ENCODE results near the gene NEK1.

Gene NEK1

GRCh38 chr4:169400832-169401231 is 211.6 kb downstream of the NEK1 start:
- Histone ChIP-seq H3K27me3 (ENCODE audit: control insufficient read depth, insufficient read depth, low read length) (no peaks in the 10 kb centered on the region), H3K36me3 (ENCODE audit: control insufficient read depth, insufficient read depth, low read length) (no peaks in the 10 kb centered on the region), H3K9me3 (ENCODE audit: control insufficient read depth, insufficient read depth, low read length) (no peaks in the 10 kb centered on the region), H3K27ac (ENCODE audit: low read length) (no peak overlapping the region), H3K4me1 (ENCODE audit: control insufficient read depth, insufficient read depth, low read length) (peaks cover 1% of the 10 kb centered on the region; the same call in 1 of the 2 replicates), H3K4me3 (ENCODE audit: low read length) (no peak overlapping the region)
- no peak for DNase-seq (ENCODE audit: low read depth, low spot score)
- no CpG with 5 or more reads among the region's 3 CpGs for WGBS (ENCODE audit: insufficient coverage, insufficient read length)

GRCh38 chr4:169399976-169400767 is 212.2 kb downstream of the NEK1 start:
- H3K9me3 ChIP-seq (ENCODE audit: control insufficient read depth, insufficient read depth, low read length): no peaks in the 10 kb centered on the region
- H3K36me3 ChIP-seq (ENCODE audit: control insufficient read depth, insufficient read depth, low read length): no peaks in the 10 kb centered on the region
- no peak for DNase-seq (ENCODE audit: low read depth, low spot score)
- no CpG with 5 or more reads among the region's 1 CpG for WGBS (ENCODE audit: insufficient coverage, insufficient read length)
- H3K27me3 ChIP-seq (ENCODE audit: control insufficient read depth, insufficient read depth, low read length): no peaks in the 10 kb centered on the region
- H3K4me3 ChIP-seq (ENCODE audit: low read length): no peak overlapping the region
- no peak overlapping the region for H3K27ac ChIP-seq (ENCODE audit: low read length)
- H3K4me1 ChIP-seq (ENCODE audit: control insufficient read depth, insufficient read depth, low read length): peaks cover 1% of the 10 kb centered on the region; the same call in 1 of the 2 replicates

GRCh38 chr4:169398316-169398715 is 214.1 kb downstream of the NEK1 start:
- H3K4me1 ChIP-seq (ENCODE audit: control insufficient read depth, insufficient read depth, low read length): no peaks in the 10 kb centered on the region
- no peaks in the 10 kb centered on the region for H3K27me3 ChIP-seq (ENCODE audit: control insufficient read depth, insufficient read depth, low read length)
- no peaks in the 10 kb centered on the region for H3K9me3 ChIP-seq (ENCODE audit: control insufficient read depth, insufficient read depth, low read length)
- DNase-seq (ENCODE audit: low read depth, low spot score): no peak
- no peak overlapping the region for H3K4me3 ChIP-seq (ENCODE audit: low read length)
- H3K36me3 ChIP-seq (ENCODE audit: control insufficient read depth, insufficient read depth, low read length): no peaks in the 10 kb centered on the region
- no peak overlapping the region for H3K27ac ChIP-seq (ENCODE audit: low read length)

GRCh38 chr4:169397762-169398161 is 214.6 kb downstream of the NEK1 start:
- no peaks in the 10 kb centered on the region for H3K27me3 ChIP-seq (ENCODE audit: control insufficient read depth, insufficient read depth, low read length)
- no peaks in the 10 kb centered on the region for H3K9me3 ChIP-seq (ENCODE audit: control insufficient read depth, insufficient read depth, low read length)
- no peak overlapping the region for H3K27ac ChIP-seq (ENCODE audit: low read length)
- H3K4me3 ChIP-seq (ENCODE audit: low read length): no peak overlapping the region
- no peaks in the 10 kb centered on the region for H3K4me1 ChIP-seq (ENCODE audit: control insufficient read depth, insufficient read depth, low read length)
- DNase-seq (ENCODE audit: low read depth, low spot score): no peak
- no peaks in the 10 kb centered on the region for H3K36me3 ChIP-seq (ENCODE audit: control insufficient read depth, insufficient read depth, low read length)
- no CpG with 5 or more reads among the region's 2 CpGs for WGBS (ENCODE audit: insufficient coverage, insufficient read length)

- DNase-seq (ENCODE audit: low read depth, low spot score): no peak
- Histone ChIP-seq H3K27ac (ENCODE audit: low read length) (no peak overlapping the region), H3K4me3 (ENCODE audit: low read length) (no peak overlapping the region), H3K36me3 (ENCODE audit: control insufficient read depth, insufficient read depth, low read length) (no peaks in the 10 kb centered on the region), H3K4me1 (ENCODE audit: control insufficient read depth, insufficient read depth, low read length) (no peaks in the 10 kb centered on the region), H3K9me3 (ENCODE audit: control insufficient read depth, insufficient read depth, low read length) (no peaks in the 10 kb centered on the region), H3K27me3 (ENCODE audit: control insufficient read depth, insufficient read depth, low read length) (no peaks in the 10 kb centered on the region)
- WGBS (ENCODE audit: insufficient coverage, insufficient read length): no CpG with 5 or more reads among the region's 3 CpGs
These were observed 227.0 kb downstream of the NEK1 start for GRCh38 chr4:169385376-169385775.

- no peak overlapping the region for H3K27ac ChIP-seq (ENCODE audit: low read length)
- no peaks in the 10 kb centered on the region for H3K4me1 ChIP-seq (ENCODE audit: control insufficient read depth, insufficient read depth, low read length)
- WGBS (ENCODE audit: insufficient coverage, insufficient read length): no CpG with 5 or more reads among the region's 3 CpGs
- H3K36me3 ChIP-seq (ENCODE audit: control insufficient read depth, insufficient read depth, low read length): no peaks in the 10 kb centered on the region
- DNase-seq (ENCODE audit: low read depth, low spot score): no peak
- no peaks in the 10 kb centered on the region for H3K27me3 ChIP-seq (ENCODE audit: control insufficient read depth, insufficient read depth, low read length)
- H3K9me3 ChIP-seq (ENCODE audit: control insufficient read depth, insufficient read depth, low read length): no peaks in the 10 kb centered on the region
- H3K4me3 ChIP-seq (ENCODE audit: low read length): no peak overlapping the region
These were observed 227.6 kb downstream of the NEK1 start for GRCh38 chr4:169384779-169385178.

- no peaks in the 10 kb centered on the region for H3K9me3 ChIP-seq (ENCODE audit: control insufficient read depth, insufficient read depth, low read length)
- no peaks in the 10 kb centered on the region for H3K4me1 ChIP-seq (ENCODE audit: control insufficient read depth, insufficient read depth, low read length)
- DNase-seq (ENCODE audit: low read depth, low spot score): no peak
- H3K36me3 ChIP-seq (ENCODE audit: control insufficient read depth, insufficient read depth, low read length): no peaks in the 10 kb centered on the region
- H3K27me3 ChIP-seq (ENCODE audit: control insufficient read depth, insufficient read depth, low read length): no peaks in the 10 kb centered on the region
- no peak overlapping the region for H3K4me3 ChIP-seq (ENCODE audit: low read length)
- WGBS (ENCODE audit: insufficient coverage, insufficient read length): no CpG with 5 or more reads among the region's 3 CpGs
- H3K27ac ChIP-seq (ENCODE audit: low read length): no peak overlapping the region
These were observed 228.7 kb downstream of the NEK1 start for GRCh38 chr4:169383724-169384123.

GRCh38 chr4:169379688-169380087 is 232.7 kb downstream of the NEK1 start:
- no peaks in the 10 kb centered on the region for H3K27me3 ChIP-seq (ENCODE audit: control insufficient read depth, insufficient read depth, low read length)
- no peaks in the 10 kb centered on the region for H3K4me1 ChIP-seq (ENCODE audit: control insufficient read depth, insufficient read depth, low read length)
- H3K36me3 ChIP-seq (ENCODE audit: control insufficient read depth, insufficient read depth, low read length): no peaks in the 10 kb centered on the region
- no peak overlapping the region for H3K27ac ChIP-seq (ENCODE audit: low read length)
- no peaks in the 10 kb centered on the region for H3K9me3 ChIP-seq (ENCODE audit: control insufficient read depth, insufficient read depth, low read length)
- no peak for DNase-seq (ENCODE audit: low read depth, low spot score)
- H3K4me3 ChIP-seq (ENCODE audit: low read length): no peak overlapping the region

- DNase-seq (ENCODE audit: low read depth, low spot score): no peak
- no peaks in the 10 kb centered on the region for H3K27me3 ChIP-seq (ENCODE audit: control insufficient read depth, insufficient read depth, low read length)
- no peaks in the 10 kb centered on the region for H3K9me3 ChIP-seq (ENCODE audit: control insufficient read depth, insufficient read depth, low read length)
- no peak overlapping the region for H3K27ac ChIP-seq (ENCODE audit: low read length)
- no peaks in the 10 kb centered on the region for H3K4me1 ChIP-seq (ENCODE audit: control insufficient read depth, insufficient read depth, low read length)
- H3K36me3 ChIP-seq (ENCODE audit: control insufficient read depth, insufficient read depth, low read length): no peaks in the 10 kb centered on the region
- no peak overlapping the region for H3K4me3 ChIP-seq (ENCODE audit: low read length)
These were observed 235.0 kb downstream of the NEK1 start for GRCh38 chr4:169377367-169377766.

GRCh38 chr4:169376421-169376820 is 236.0 kb downstream of the NEK1 start:
- Histone ChIP-seq H3K4me1 (ENCODE audit: control insufficient read depth, insufficient read depth, low read length) (no peaks in the 10 kb centered on the region), H3K27me3 (ENCODE audit: control insufficient read depth, insufficient read depth, low read length) (no peaks in the 10 kb centered on the region), H3K36me3 (ENCODE audit: control insufficient read depth, insufficient read depth, low read length) (no peaks in the 10 kb centered on the region), H3K9me3 (ENCODE audit: control insufficient read depth, insufficient read depth, low read length) (no peaks in the 10 kb centered on the region), H3K27ac (ENCODE audit: low read length) (no peak overlapping the region), H3K4me3 (ENCODE audit: low read length) (no peak overlapping the region)
- DNase-seq (ENCODE audit: low read depth, low spot score): no peak
- WGBS (ENCODE audit: insufficient coverage, insufficient read length): no CpG with 5 or more reads among the region's 1 CpG

- no peak for DNase-seq (ENCODE audit: low read depth, low spot score)
- no peaks in the 10 kb centered on the region for H3K9me3 ChIP-seq (ENCODE audit: control insufficient read depth, insufficient read depth, low read length)
- no peaks in the 10 kb centered on the region for H3K36me3 ChIP-seq (ENCODE audit: control insufficient read depth, insufficient read depth, low read length)
- H3K4me1 ChIP-seq (ENCODE audit: control insufficient read depth, insufficient read depth, low read length): no peaks in the 10 kb centered on the region
- no peaks in the 10 kb centered on the region for H3K27me3 ChIP-seq (ENCODE audit: control insufficient read depth, insufficient read depth, low read length)
- no peak overlapping the region for H3K4me3 ChIP-seq (ENCODE audit: low read length)
- no peak overlapping the region for H3K27ac ChIP-seq (ENCODE audit: low read length)
- WGBS (ENCODE audit: insufficient coverage, insufficient read length): no CpG with 5 or more reads among the region's 2 CpGs
These were observed 239.6 kb downstream of the NEK1 start for GRCh38 chr4:169372791-169373190.

Measured in iPS DF 6.9 (cell line).